ENCODE measurements around the gene ESPNL.

Gene ESPNL

GRCh38 chr2:238144262-238144661, 44.1 kb downstream of the ESPNL start:
- CTCF ChIA-PET: no interaction called here
- no peak for TF ChIP-seq CTCF (IDR thresholded peaks at IDR 0.05; ENCODE audit: control extremely low read depth, extremely low read depth, low read depth, missing control alignments)
- POLR2A ChIA-PET: no interaction called here
- DNase-seq (ENCODE audit: extremely low spot score): no peak

GRCh38 chr2:238145046-238145445, 44.9 kb downstream of the ESPNL start:
- DNase-seq (ENCODE audit: extremely low spot score): no peak
- ChIA-PET POLR2A (no interaction called here), CTCF (no interaction called here)
- no peak for TF ChIP-seq CTCF (IDR thresholded peaks at IDR 0.05; ENCODE audit: control extremely low read depth, extremely low read depth, low read depth, missing control alignments)

GRCh38 chr2:238145851-238146250, 45.7 kb downstream of the ESPNL start:
- CTCF ChIA-PET: interaction anchor here (1.4 kb wide), 1 partner anchor 58 kb away, joined by 4 read pairs; no protein-coding TSS in a partner anchor
- no peak for DNase-seq (ENCODE audit: extremely low spot score)
- no peak for TF ChIP-seq CTCF (IDR thresholded peaks at IDR 0.05; ENCODE audit: control extremely low read depth, extremely low read depth, low read depth, missing control alignments)
- POLR2A ChIA-PET: no interaction called here

GRCh38 chr2:238146884-238147544, 46.9 kb downstream of the ESPNL start:
- ChIA-PET POLR2A (no interaction called here), CTCF (interaction anchor here (1.3 to 1.4 kb wide), 3 partner anchors 8 to 60 kb away, joined by 3 to 4 read pairs (median 4); no protein-coding TSS in a partner anchor)
- TF ChIP-seq CTCF (IDR thresholded peaks at IDR 0.05; ENCODE audit: control extremely low read depth, extremely low read depth, low read depth, missing control alignments): no peak
- DNase-seq (ENCODE audit: extremely low spot score): no peak

GRCh38 chr2:238148981-238149380, 48.8 kb downstream of the ESPNL start:
- CTCF ChIA-PET: interaction anchor here (0.5 kb wide), 1 partner anchor 119 kb away, joined by 3 read pairs; no protein-coding TSS in a partner anchor
- TF ChIP-seq CTCF (IDR thresholded peaks at IDR 0.05; ENCODE audit: control extremely low read depth, extremely low read depth, low read depth, missing control alignments): no peak
- POLR2A ChIA-PET: no interaction called here
- no peak for DNase-seq (ENCODE audit: extremely low spot score)

GRCh38 chr2:238149841-238150572, 49.9 kb downstream of the ESPNL start:
- CTCF ChIA-PET: no interaction called here
- POLR2A ChIA-PET: no interaction called here
- DNase-seq (ENCODE audit: extremely low spot score): no peak
- TF ChIP-seq CTCF (IDR thresholded peaks at IDR 0.05; ENCODE audit: control extremely low read depth, extremely low read depth, low read depth, missing control alignments): no peak
